Caco-2 (cell line): ENCODE data around the gene ARHGEF4. TPM values are rescaled to one million over a fixed set of nuclear protein-coding genes. Genes with fewer than 3 reads are reported as not detected.

ENCODE experiments used
- BruUV-seq: library from RNA; stranded (reverse); fragments of 400-500 nt; replicated peaks from 2 replicates; lab custom pipeline; 2021; lab: Mats Ljungman, UMichigan
- CTCF ChIA-PET: fragments of 300-600 bp; sonication (Branson Sonifier 250); formaldehyde crosslinking; loops from one replicate; lab custom pipeline; 2022; ENCODE audit warnings: antibody characterized with exemption; lab: Charles Lee
- POLR2A ChIA-PET: fragments of 300-600 bp; sonication (Branson Sonifier 250); formaldehyde crosslinking; loops from one replicate; lab custom pipeline; 2022; ENCODE audit warnings: antibody characterized with exemption; lab: Charles Lee
- DNase-seq, 2 experiments: peaks; one replicate each; pipeline versions ENCODE4 v3.0.0 to v3.0.0-alpha.2; 2020 to 2022
- H3K27me3 ChIP-seq: replicated peaks from 2 replicates; pipeline ENCODE4 v1.6.0; 2011; ENCODE audit warnings: low read length; ENCODE audit not compliant: control insufficient read depth, insufficient read depth
- H3K36me3 ChIP-seq: 2 replicates; pipeline ENCODE4 v1.5.1; 2011; ENCODE audit warnings: low read length; ENCODE audit not compliant: control insufficient read depth, insufficient read depth
- H3K4me1 ChIP-seq: fragments of 250-450 bp; sonication (Bioruptor Pico); 2 replicates; pipeline ENCODE4 v1.5.1; 2020; ENCODE audit warnings: mild to moderate bottlenecking
- H3K4me3 ChIP-seq: 2 replicates; pipeline ENCODE4 v1.5.1; 2011; ENCODE audit warnings: low read depth, mild to moderate bottlenecking, control low read depth, low read length
- H3K9me3 ChIP-seq: fragments of 250-450 bp; sonication (Bioruptor Pico); 2 replicates; pipeline ENCODE4 v1.5.1; 2020; ENCODE audit warnings: mild to moderate bottlenecking, moderate library complexity
- H3K27ac Mint-ChIP-seq: one replicate; pipeline ENCODE4 v1.8.0; 2022; ENCODE audit warnings: mixed read lengths; ENCODE audit not compliant: unreplicated experiment
- H3K27me3 Mint-ChIP-seq: one replicate; pipeline ENCODE4 v1.8.0; 2022; ENCODE audit warnings: mixed read lengths; ENCODE audit not compliant: insufficient read depth, unreplicated experiment
- H3K36me3 Mint-ChIP-seq: one replicate; pipeline ENCODE4 v1.8.0; 2022; ENCODE audit warnings: mild to moderate bottlenecking, mixed read lengths; ENCODE audit not compliant: insufficient read depth, unreplicated experiment
- H3K4me1 Mint-ChIP-seq: one replicate; pipeline ENCODE4 v1.8.0; 2022; ENCODE audit warnings: low read depth, mixed read lengths; ENCODE audit not compliant: unreplicated experiment
- H3K4me3 Mint-ChIP-seq: one replicate; pipeline ENCODE4 v1.8.0; 2022; ENCODE audit warnings: mild to moderate bottlenecking, moderate library complexity, mixed read lengths; ENCODE audit not compliant: unreplicated experiment
- H3K9me3 Mint-ChIP-seq: one replicate; pipeline ENCODE4 v1.8.0; 2022; ENCODE audit warnings: mixed read lengths; ENCODE audit not compliant: unreplicated experiment
- CTCF ChIP-seq, 2 experiments: fragments of 200-600 bp in 1 of 2; IDR thresholded peaks; 1 replicate in 1 of 2; 2 replicates in 1 of 2; pipeline versions ENCODE4 v1.5.1 to v1.8.0; 2011 to 2022; ENCODE audit warnings: antibody characterized with exemption in 1 of 2, control low read depth in 1 of 2, inconsistent platforms in 1 of 2, low read depth in 1 of 2, low read length in 1 of 2, mild to moderate bottlenecking in 1 of 2, moderate library complexity in 1 of 2; ENCODE audit not compliant: insufficient read depth in 1 of 2, severe bottlenecking in 1 of 2, unreplicated experiment in 1 of 2
- intact Hi-C: fragments of 100-400 bp; cut with micrococcal nuclease; formaldehyde crosslinking; loops from one replicate; pipeline ENCODE4 v1.10.0; 2022; ENCODE audit not compliant: unreplicated experiment
- total RNA-seq: library from RNA; stranded (reverse); gene quantifications from 2 replicates; pipeline ENCODE4 v1.2.3, GENCODE V29; 2022

Gene ARHGEF4
- total RNA-seq, 1 experiment from 2014 or later, result 1.8 TPM

DNA sequence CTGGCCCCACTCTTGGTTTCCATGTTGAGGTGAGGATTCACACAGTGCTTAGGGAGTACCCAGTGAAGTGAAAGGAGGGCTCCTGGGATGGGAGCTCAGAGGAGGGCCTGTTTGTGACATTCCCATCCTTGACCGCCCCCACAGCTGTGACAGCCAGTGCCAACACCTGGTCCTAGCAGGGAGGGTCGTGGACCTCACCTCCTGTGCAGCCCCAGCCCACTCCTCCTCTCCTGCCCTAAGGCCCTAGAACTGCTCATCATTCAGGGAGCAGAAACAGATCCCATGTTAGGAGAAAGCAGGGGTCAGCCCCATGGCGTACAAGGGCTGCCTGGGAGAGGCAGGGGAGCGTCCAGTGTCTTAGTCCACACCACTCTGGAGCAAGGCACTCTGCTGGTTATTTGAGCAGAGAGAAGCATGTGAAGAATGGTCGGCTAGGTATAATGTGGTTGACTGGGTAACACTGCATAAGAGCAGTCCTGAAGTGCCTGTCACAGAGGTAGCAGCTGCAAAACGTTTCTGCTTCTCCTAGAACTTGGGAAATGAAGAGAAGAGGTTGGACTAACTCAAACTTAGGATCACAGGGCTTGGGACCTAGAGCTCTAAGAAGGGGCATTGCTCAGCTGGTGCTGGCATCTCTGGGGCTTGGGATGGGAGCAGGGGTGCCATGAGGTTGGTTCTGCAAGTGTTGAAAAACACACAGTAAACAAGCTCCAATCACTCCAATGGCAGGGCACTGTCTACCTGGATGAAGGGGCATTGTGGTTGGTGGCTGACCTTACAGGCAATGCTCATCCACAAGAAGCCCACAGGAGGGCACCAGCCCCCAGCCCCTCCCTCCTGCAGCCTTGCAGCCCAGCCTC is 200.9 kb downstream of the ARHGEF4 start:
- CTCF ChIA-PET, result no interaction called here
- TF ChIP-seq CTCF (IDR thresholded peaks at IDR 0.05; ENCODE audit: insufficient read depth in 1 of 2, low read depth in 1 of 2, low read length in 1 of 2, severe bottlenecking in 1 of 2, unreplicated experiment in 1 of 2), result no peak
- H3K27ac Mint-ChIP-seq, result no peak overlapping the region
- Histone ChIP-seq H3K4me3 (no peak overlapping the region), H3K9me3 (no peaks in the 10 kb centered on the region), H3K4me1 (no peaks in the 10 kb centered on the region), H3K27me3 (no peaks in the 10 kb centered on the region), H3K36me3 (no peaks in the 10 kb centered on the region)
- no TSS peak for BruUV-seq
- H3K36me3 Mint-ChIP-seq, result peaks cover 6% of the 10 kb centered on the region
- no peak for DNase-seq
- no peaks in the 10 kb centered on the region for H3K27me3 Mint-ChIP-seq
- no peaks in the 10 kb centered on the region for H3K4me1 Mint-ChIP-seq
- H3K4me3 Mint-ChIP-seq, result no peak overlapping the region
- no peaks in the 10 kb centered on the region for H3K9me3 Mint-ChIP-seq
- POLR2A ChIA-PET, result no interaction called here
- intact Hi-C loops, result no loop called here

DNA sequence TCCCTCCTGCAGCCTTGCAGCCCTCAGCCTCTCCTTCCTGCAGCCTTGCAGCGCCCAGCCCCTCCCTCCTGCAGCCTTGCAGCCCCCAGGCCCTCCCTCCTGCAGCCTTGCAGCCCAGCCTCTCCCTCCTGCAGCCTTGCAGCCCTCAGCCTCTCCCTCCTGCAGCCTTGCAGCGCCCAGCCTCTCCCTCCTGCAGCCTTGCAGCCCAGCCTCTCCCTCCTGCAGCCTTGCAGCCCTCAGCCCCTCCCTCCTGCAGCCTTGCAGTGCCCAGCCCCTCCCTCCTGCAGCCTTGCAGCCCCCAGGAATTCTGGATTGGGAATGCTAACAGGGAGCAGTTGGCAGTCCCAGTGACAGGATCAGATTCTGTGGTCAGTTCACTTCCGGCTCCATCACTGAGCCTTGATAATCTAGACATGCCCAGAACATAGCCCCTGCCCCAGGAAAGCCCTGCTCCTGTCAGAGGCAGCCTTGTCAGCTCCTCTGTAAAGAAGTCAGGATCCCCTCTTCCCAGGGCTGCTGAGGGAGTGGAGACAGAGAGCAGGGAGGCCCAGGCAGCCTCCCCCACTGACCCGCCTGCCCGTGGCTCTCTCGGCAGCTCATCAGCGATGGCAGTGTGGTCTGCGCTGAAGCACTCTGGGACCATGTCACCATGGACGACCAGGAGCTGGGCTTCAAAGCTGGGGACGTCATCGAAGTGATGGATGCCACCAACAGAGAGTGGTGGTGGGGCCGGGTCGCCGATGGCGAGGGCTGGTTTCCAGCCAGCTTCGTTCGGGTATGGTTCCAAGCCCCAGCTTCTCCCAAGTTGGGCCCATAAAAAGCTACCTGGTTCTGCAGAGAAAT is 201.8 kb downstream of the ARHGEF4 start:
- POLR2A ChIA-PET, result no interaction called here
- Mint-ChIP-seq H3K9me3 (no peaks in the 10 kb centered on the region), H3K36me3 (peaks cover 6% of the 10 kb centered on the region), H3K27ac (no peak overlapping the region), H3K4me1 (no peaks in the 10 kb centered on the region), H3K27me3 (no peaks in the 10 kb centered on the region), H3K4me3 (no peak overlapping the region)
- Histone ChIP-seq H3K36me3 (no peaks in the 10 kb centered on the region), H3K9me3 (no peaks in the 10 kb centered on the region), H3K4me3 (no peak overlapping the region), H3K27me3 (no peaks in the 10 kb centered on the region), H3K4me1 (no peaks in the 10 kb centered on the region)
- BruUV-seq, result no TSS peak
- no peak for TF ChIP-seq CTCF (IDR thresholded peaks at IDR 0.05; ENCODE audit: insufficient read depth in 1 of 2, low read depth in 1 of 2, low read length in 1 of 2, severe bottlenecking in 1 of 2, unreplicated experiment in 1 of 2)
- intact Hi-C loops, result no loop called here
- DNase-seq, result no peak
- CTCF ChIA-PET, result no interaction called here

GRCh38 chr2:131039101-131039440 is 202.4 kb downstream of the ARHGEF4 start:
- Mint-ChIP-seq H3K27me3 (no peaks in the 10 kb centered on the region), H3K4me1 (no peaks in the 10 kb centered on the region), H3K4me3 (no peak overlapping the region), H3K9me3 (no peaks in the 10 kb centered on the region), H3K27ac (no peak overlapping the region), H3K36me3 (peaks cover 6% of the 10 kb centered on the region)
- POLR2A ChIA-PET, result no interaction called here
- TF ChIP-seq CTCF (IDR thresholded peaks at IDR 0.05; ENCODE audit: insufficient read depth in 1 of 2, low read depth in 1 of 2, low read length in 1 of 2, severe bottlenecking in 1 of 2, unreplicated experiment in 1 of 2), result no peak
- no TSS peak for BruUV-seq
- intact Hi-C loops, result no loop called here
- H3K4me1 ChIP-seq, result no peaks in the 10 kb centered on the region
- H3K36me3 ChIP-seq, result no peaks in the 10 kb centered on the region
- DNase-seq, result no peak
- H3K27me3 ChIP-seq, result no peaks in the 10 kb centered on the region
- H3K4me3 ChIP-seq, result no peak overlapping the region
- H3K9me3 ChIP-seq, result no peaks in the 10 kb centered on the region
- CTCF ChIA-PET, result no interaction called here
